H9 (cell line): ENCODE data around the gene TMC1. TPM values are rescaled to one million over a fixed set of nuclear protein-coding genes. Genes with fewer than 3 reads are reported as not detected.

Experiments used
- DNase-seq: peaks from one replicate; pipeline ENCODE4 v3.0.0-alpha.2; 2017
- H2AFZ ChIP-seq: one replicate; pipeline ENCODE4 v1.6.1; 2013; ENCODE audit warnings: mild to moderate bottlenecking, low read length, control low read depth, moderate library complexity
- H2AK5ac ChIP-seq: 2 replicates; pipeline ENCODE4 v1.6.1; 2013; ENCODE audit warnings: low read length, control low read depth, mixed read lengths; ENCODE audit not compliant: insufficient read length
- H2BK120ac ChIP-seq: one replicate; pipeline ENCODE4 v1.6.1; 2013; ENCODE audit warnings: low read depth, mild to moderate bottlenecking, low read length, control low read depth, inconsistent platforms; ENCODE audit not compliant: poor library complexity, severe bottlenecking
- H2BK12ac ChIP-seq: 2 replicates; pipeline ENCODE4 v1.6.1; 2013; ENCODE audit warnings: low read length, control low read depth, mixed read lengths, low read depth; ENCODE audit not compliant: insufficient read length
- H2BK15ac ChIP-seq: 2 replicates; pipeline ENCODE4 v1.6.1; 2013; ENCODE audit warnings: low read depth, low read length, control low read depth
- H2BK20ac ChIP-seq: one replicate; pipeline ENCODE4 v1.6.1; 2013; ENCODE audit warnings: low read depth, mild to moderate bottlenecking, low read length, control low read depth, inconsistent platforms; ENCODE audit not compliant: poor library complexity, severe bottlenecking
- H2BK5ac ChIP-seq: 2 replicates; pipeline ENCODE4 v1.6.1; 2013; ENCODE audit warnings: low read length, control low read depth, mixed read lengths; ENCODE audit not compliant: insufficient read length
- H3K14ac ChIP-seq: 2 replicates; pipeline ENCODE4 v1.6.1; 2013; ENCODE audit warnings: low read length, control low read depth; ENCODE audit not compliant: insufficient read depth
- H3K18ac ChIP-seq: 2 replicates; pipeline ENCODE4 v1.6.1; 2013; ENCODE audit warnings: low read depth, mild to moderate bottlenecking, mixed read lengths, low read length, control low read depth; ENCODE audit not compliant: insufficient read length
- H3K23ac ChIP-seq: 2 replicates; pipeline ENCODE4 v1.6.1; 2013; ENCODE audit warnings: low read length, control low read depth, mixed read lengths, low read depth; ENCODE audit not compliant: insufficient read length
- H3K23me2 ChIP-seq: 2 replicates; pipeline ENCODE4 v1.6.1; 2013; ENCODE audit warnings: low read depth, mild to moderate bottlenecking, mixed read lengths, low read length, control low read depth; ENCODE audit not compliant: insufficient read length, poor library complexity, severe bottlenecking
- H3K27ac ChIP-seq: 2 replicates; pipeline ENCODE4 v1.5.1; 2013; ENCODE audit warnings: low read length, control low read depth, mixed read lengths, low read depth; ENCODE audit not compliant: insufficient read length
- H3K27me3 ChIP-seq: 2 replicates; pipeline ENCODE4 v1.6.1; 2013; ENCODE audit warnings: low read length, control low read depth, inconsistent platforms; ENCODE audit not compliant: insufficient read depth
- H3K4ac ChIP-seq: 2 replicates; pipeline ENCODE4 v1.6.1; 2013; ENCODE audit warnings: low read depth, mild to moderate bottlenecking, control low read depth, inconsistent platforms, low read length, moderate library complexity
- H3K4me1 ChIP-seq: 2 replicates; pipeline ENCODE4 v1.6.1; 2013; ENCODE audit warnings: low read length, control low read depth, inconsistent platforms; ENCODE audit not compliant: insufficient read depth
- H3K4me2 ChIP-seq: 2 replicates; pipeline ENCODE4 v1.6.1; 2013; ENCODE audit warnings: low read length, control low read depth, mixed read lengths; ENCODE audit not compliant: insufficient read length, insufficient read depth
- H3K56ac ChIP-seq: 2 replicates; pipeline ENCODE4 v1.6.1; 2013; ENCODE audit warnings: low read depth, mild to moderate bottlenecking, mixed read lengths, low read length, control low read depth; ENCODE audit not compliant: insufficient read length
- H3K79me1 ChIP-seq: 2 replicates; pipeline ENCODE4 v1.6.1; 2013; ENCODE audit warnings: low read depth, mild to moderate bottlenecking, moderate library complexity, low read length, control low read depth, inconsistent platforms; ENCODE audit not compliant: insufficient read depth, poor library complexity, severe bottlenecking
- H3K79me2 ChIP-seq: 2 replicates; pipeline ENCODE4 v1.6.1; 2013; ENCODE audit warnings: low read length, control low read depth, inconsistent platforms; ENCODE audit not compliant: insufficient read depth
- H3K9ac ChIP-seq: 2 replicates; pipeline ENCODE4 v1.6.1; 2013; ENCODE audit warnings: low read length, control low read depth, mixed read lengths; ENCODE audit not compliant: insufficient read length; ENCODE audit errors: extremely low read depth
- H3K9me3 ChIP-seq: one replicate; pipeline ENCODE4 v1.6.1; 2013; ENCODE audit warnings: low read depth, low read length, inconsistent platforms; ENCODE audit not compliant: control insufficient read depth
- H3T11ph ChIP-seq: one replicate; pipeline ENCODE4 v1.6.1; 2013; ENCODE audit warnings: mild to moderate bottlenecking, low read length, control low read depth, inconsistent platforms
- H4K20me1 ChIP-seq: one replicate; pipeline ENCODE4 v1.6.1; 2013; ENCODE audit not compliant: control insufficient read depth, insufficient read length, insufficient read depth
- H4K5ac ChIP-seq: 2 replicates; pipeline ENCODE4 v1.6.1; 2013; ENCODE audit warnings: low read depth, mild to moderate bottlenecking, mixed read lengths, low read length, control low read depth; ENCODE audit not compliant: insufficient read length
- H4K8ac ChIP-seq: replicated peaks from 2 replicates; pipeline ENCODE4 v1.6.1; 2013; ENCODE audit warnings: low read length, control low read depth, mixed read lengths, low read depth; ENCODE audit not compliant: insufficient read length
- H4K91ac ChIP-seq: 2 replicates; pipeline ENCODE4 v1.6.1; 2013; ENCODE audit warnings: low read depth, mild to moderate bottlenecking, moderate library complexity, mixed read lengths, low read length, control low read depth; ENCODE audit not compliant: insufficient read length
- H3K27ac Mint-ChIP-seq, 3 experiments: 2 replicates in 2 of 3; 3 replicates in 1 of 3; pipeline ENCODE4 v1.8.0; 2020 to 2021; ENCODE audit warnings: mixed read lengths in 3 of 3, mild to moderate bottlenecking in 1 of 3, moderate library complexity in 1 of 3
- H3K27me3 Mint-ChIP-seq: 2 replicates; pipeline ENCODE4 v1.8.0; 2021; ENCODE audit warnings: low read depth, mild to moderate bottlenecking, moderate library complexity, mixed read lengths
- H3K36me3 Mint-ChIP-seq, 3 experiments: 2 replicates in 2 of 3; 3 replicates in 1 of 3; pipeline ENCODE4 v1.8.0; 2020 to 2021; ENCODE audit warnings: low read depth in 3 of 3, mixed read lengths in 3 of 3; ENCODE audit not compliant: insufficient read depth in 1 of 3
- H3K4me1 Mint-ChIP-seq, 2 experiments: 2 replicates each; pipeline ENCODE4 v1.8.0; 2020; ENCODE audit warnings: mixed read lengths in 2 of 2
- H3K4me3 Mint-ChIP-seq, 2 experiments: 2 replicates in 1 of 2; 3 replicates in 1 of 2; pipeline ENCODE4 v1.8.0; 2020 to 2021; ENCODE audit warnings: mild to moderate bottlenecking in 2 of 2, mixed read lengths in 2 of 2, moderate library complexity in 1 of 2
- H3K9me3 Mint-ChIP-seq, 2 experiments: 2 replicates in 1 of 2; 3 replicates in 1 of 2; pipeline ENCODE4 v1.8.0; 2020; ENCODE audit warnings: mild to moderate bottlenecking in 2 of 2, mixed read lengths in 2 of 2, moderate library complexity in 1 of 2
- CTCF ChIP-seq: fragments of 200-600 bp; sonication (generic); conservative IDR thresholded peaks from 3 replicates; pipeline ENCODE4 v1.8.0; 2021; ENCODE audit warnings: antibody characterized with exemption, mild to moderate bottlenecking
- WGBS: extraction: QIAGEN DNeasy Blood & Tissue Kit; methylation state at CpG from one replicate; pipeline ENCODE4 v1.1.7; 2013; ENCODE audit warnings: missing lambda C conversion rate, low lambda C conversion rate, mixed read lengths; ENCODE audit not compliant: insufficient read length; ENCODE audit errors: extremely low coverage; 5-methylcytosine and 5-hydroxymethylcytosine counted together
- total RNA-seq: library from RNA; stranded (reverse); gene quantifications from 2 replicates; pipeline ENCODE4 v1.2.1, GENCODE V29; 2021

TMC1 gene
- total RNA-seq, 1 experiment from 2014 or later: 2.4 TPM

- Histone ChIP-seq H3K79me2 (no peaks in the 10 kb centered on the region), H2AFZ (no peak overlapping the region)
Measured at GRCh38 chr9:72612449-72612848, 91.0 kb downstream of the TMC1 start.

More at GRCh38 chr9:72612449-72612848, 91.0 kb downstream of the TMC1 start:
- H3K9ac ChIP-seq: no peak overlapping the region
- no peak for DNase-seq
- H3K27ac ChIP-seq: no peak overlapping the region
- H2BK12ac ChIP-seq: no peak overlapping the region
- H2BK5ac ChIP-seq: no peak overlapping the region
- H3K23me2 ChIP-seq: no peaks in the 10 kb centered on the region
- no peak overlapping the region for H3K4ac ChIP-seq
- H3K23ac ChIP-seq: no peak overlapping the region
- Mint-ChIP-seq H3K27ac (no peak overlapping the region), H3K4me3 (no peak overlapping the region), H3K36me3 (no peaks in the 10 kb centered on the region; a peak in 1 of 7 replicates), H3K27me3 (no peaks in the 10 kb centered on the region), H3K4me1 (peaks cover 0 to 7% of the 10 kb centered on the region in 2 experiments; a peak in 3 of 4 replicates), H3K9me3 (no peaks in the 10 kb centered on the region)
- H2AK5ac ChIP-seq: no peak overlapping the region
- no peak overlapping the region for H2BK20ac ChIP-seq
- no peak overlapping the region for H2BK120ac ChIP-seq
- no peak overlapping the region for H3K56ac ChIP-seq
- H4K8ac ChIP-seq: no peak overlapping the region
- no peak overlapping the region for H4K91ac ChIP-seq
- H3K79me1 ChIP-seq: no peaks in the 10 kb centered on the region
- H3T11ph ChIP-seq: no peak overlapping the region
- H3K9me3 ChIP-seq: no peaks in the 10 kb centered on the region
- H3K14ac ChIP-seq: no peak overlapping the region
- no peaks in the 10 kb centered on the region for H3K4me1 ChIP-seq
- no CpG with 5 or more reads among the region's 1 CpG for WGBS
- H2BK15ac ChIP-seq: no peak overlapping the region
- no peaks in the 10 kb centered on the region; the same call in 1 of the 2 replicates for H3K27me3 ChIP-seq
- no peaks in the 10 kb centered on the region for H4K20me1 ChIP-seq
- H3K4me2 ChIP-seq: no peak overlapping the region
- no peak overlapping the region for H4K5ac ChIP-seq
- TF ChIP-seq CTCF: no peak
- H3K18ac ChIP-seq: no peak overlapping the region
